A673 (cell line): ENCODE results near the gene SRPX2. TPM values are rescaled to one million over a fixed set of nuclear protein-coding genes. Genes with fewer than 3 reads are reported as not detected.

Experiments
- BruUV-seq: library from RNA; stranded (reverse); fragments of 400-500 nt; replicated peaks from 2 replicates; lab custom pipeline; 2021; lab: Mats Ljungman, UMichigan
- CTCF ChIA-PET: fragments of 300-600 bp; sonication (Branson Sonifier 250); formaldehyde crosslinking; loops from one replicate; lab custom pipeline; 2022; ENCODE audit warnings: antibody characterized with exemption; lab: Charles Lee
- POLR2A ChIA-PET: fragments of 300-600 bp; sonication (Branson Sonifier 250); formaldehyde crosslinking; loops from one replicate; lab custom pipeline; 2022; ENCODE audit warnings: antibody characterized with exemption; ENCODE audit not compliant: low non-redundant PET; lab: Charles Lee
- DNase-seq: peaks from one replicate; pipeline ENCODE4 v3.0.0-alpha.2; 2015; ENCODE audit warnings: low spot score
- H3K27ac ChIP-seq: fragments of 200-600 bp; sonication (generic); 2 replicates; pipeline ENCODE4 v1.5.1; 2016; ENCODE audit warnings: mixed run types, low read depth, mild to moderate bottlenecking, mixed read lengths, antibody characterized with exemption, low read length; ENCODE audit not compliant: poor library complexity, severe bottlenecking
- H3K27me3 ChIP-seq: fragments of 200-600 bp; sonication (generic); replicated peaks from 2 replicates; pipeline ENCODE4 v1.6.1; 2017; ENCODE audit warnings: mixed run types, low read depth, mild to moderate bottlenecking, mixed read lengths, antibody characterized with exemption, low read length; ENCODE audit not compliant: insufficient read depth, poor library complexity
- H3K36me3 ChIP-seq: fragments of 200-600 bp; sonication (generic); 2 replicates; pipeline ENCODE4 v1.6.1; 2016; ENCODE audit warnings: mixed run types, mild to moderate bottlenecking, mixed read lengths, antibody characterized with exemption, low read length; ENCODE audit not compliant: insufficient read depth, poor library complexity, severe bottlenecking
- H3K4me1 ChIP-seq: fragments of 200-600 bp; sonication (generic); 2 replicates; pipeline ENCODE4 v1.6.1; 2017; ENCODE audit warnings: mixed run types, mild to moderate bottlenecking, mixed read lengths, antibody characterized with exemption, low read length; ENCODE audit not compliant: insufficient read depth, poor library complexity, severe bottlenecking
- H3K4me3 ChIP-seq: fragments of 200-600 bp; sonication (generic); 2 replicates; pipeline ENCODE4 v1.5.1; 2016; ENCODE audit warnings: low read depth, mixed run types, mild to moderate bottlenecking, mixed read lengths, low read length; ENCODE audit not compliant: poor library complexity, severe bottlenecking
- H3K9me3 ChIP-seq: fragments of 200-600 bp; sonication (generic); 2 replicates; pipeline ENCODE4 v1.6.1; 2016; ENCODE audit warnings: mixed run types, low read depth, mild to moderate bottlenecking, mixed read lengths, antibody characterized with exemption, low read length; ENCODE audit not compliant: poor library complexity, severe bottlenecking
- EZH2 ChIP-seq: fragments of 200-600 bp; sonication (generic); IDR thresholded peaks from 2 replicates; pipeline ENCODE4 v1.6.1; 2017; ENCODE audit warnings: borderline replicate concordance, low read depth, mild to moderate bottlenecking, mixed read lengths, antibody characterized with exemption, low read length; ENCODE audit not compliant: poor library complexity, severe bottlenecking
- intact Hi-C: fragments of 100-400 bp; cut with micrococcal nuclease; formaldehyde crosslinking; loops from one replicate; pipeline ENCODE4 v1.10.0; 2022; ENCODE audit not compliant: unreplicated experiment
- total RNA-seq: library from RNA; stranded (reverse); gene quantifications from 2 replicates; pipeline ENCODE4 v1.2.3, GENCODE V29; 2021
- TF ChIP-seq, protein P1 (sequence below): fragments of 300-800, 200-600 bp; sonication (generic); conservative IDR thresholded peaks from 2 replicates; pipeline ENCODE4 v1.5.1; 2017; ENCODE audit warnings: low read depth, mild to moderate bottlenecking, antibody characterized with exemption, low read length, moderate library complexity, mixed read lengths

Gene SRPX2
- total RNA-seq, 1 experiment from 2014 or later, result 12.3 TPM

DNA sequence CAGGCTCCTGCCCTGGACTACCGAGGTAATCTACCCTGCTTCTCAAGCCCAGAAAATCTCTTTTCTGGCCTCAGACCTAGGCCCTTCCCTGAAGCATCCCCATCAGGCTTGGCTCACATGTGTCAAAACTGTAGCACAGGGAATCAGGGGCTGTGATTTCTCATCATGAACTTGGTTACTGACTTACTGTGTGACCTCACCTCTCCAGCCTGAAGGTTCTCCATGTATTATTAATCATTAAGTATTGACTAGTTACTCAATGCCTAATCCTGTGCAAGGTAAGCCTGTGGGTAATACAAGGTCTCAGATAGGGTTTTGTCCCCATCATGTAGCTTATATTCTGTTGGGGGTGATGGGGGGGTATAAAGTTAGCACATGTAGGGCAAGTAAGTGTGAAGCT, 6.8 kb downstream of the SRPX2 start:
- no peak overlapping the region for H3K4me3 ChIP-seq
- DNase-seq, result no peak
- H3K27ac ChIP-seq, result peak overlapping the region; percentile 75
- no peaks in the 10 kb centered on the region for H3K27me3 ChIP-seq
- intact Hi-C loops, result loop anchor here (10.0 kb wide), 1 partner anchor 64 kb away; no protein-coding TSS in a partner anchor
- ChIA-PET CTCF (no interaction called here), POLR2A (no interaction called here)
- no peaks in the 10 kb centered on the region for H3K9me3 ChIP-seq
- BruUV-seq, result no TSS peak
- TF ChIP-seq EZH2, result no peak
- TF ChIP-seq, protein P1, sequence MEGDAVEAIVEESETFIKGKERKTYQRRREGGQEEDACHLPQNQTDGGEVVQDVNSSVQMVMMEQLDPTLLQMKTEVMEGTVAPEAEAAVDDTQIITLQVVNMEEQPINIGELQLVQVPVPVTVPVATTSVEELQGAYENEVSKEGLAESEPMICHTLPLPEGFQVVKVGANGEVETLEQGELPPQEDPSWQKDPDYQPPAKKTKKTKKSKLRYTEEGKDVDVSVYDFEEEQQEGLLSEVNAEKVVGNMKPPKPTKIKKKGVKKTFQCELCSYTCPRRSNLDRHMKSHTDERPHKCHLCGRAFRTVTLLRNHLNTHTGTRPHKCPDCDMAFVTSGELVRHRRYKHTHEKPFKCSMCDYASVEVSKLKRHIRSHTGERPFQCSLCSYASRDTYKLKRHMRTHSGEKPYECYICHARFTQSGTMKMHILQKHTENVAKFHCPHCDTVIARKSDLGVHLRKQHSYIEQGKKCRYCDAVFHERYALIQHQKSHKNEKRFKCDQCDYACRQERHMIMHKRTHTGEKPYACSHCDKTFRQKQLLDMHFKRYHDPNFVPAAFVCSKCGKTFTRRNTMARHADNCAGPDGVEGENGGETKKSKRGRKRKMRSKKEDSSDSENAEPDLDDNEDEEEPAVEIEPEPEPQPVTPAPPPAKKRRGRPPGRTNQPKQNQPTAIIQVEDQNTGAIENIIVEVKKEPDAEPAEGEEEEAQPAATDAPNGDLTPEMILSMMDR, result no peak
- peaks cover 8% of the 10 kb centered on the region for H3K4me1 ChIP-seq
- no peaks in the 10 kb centered on the region for H3K36me3 ChIP-seq

DNA sequence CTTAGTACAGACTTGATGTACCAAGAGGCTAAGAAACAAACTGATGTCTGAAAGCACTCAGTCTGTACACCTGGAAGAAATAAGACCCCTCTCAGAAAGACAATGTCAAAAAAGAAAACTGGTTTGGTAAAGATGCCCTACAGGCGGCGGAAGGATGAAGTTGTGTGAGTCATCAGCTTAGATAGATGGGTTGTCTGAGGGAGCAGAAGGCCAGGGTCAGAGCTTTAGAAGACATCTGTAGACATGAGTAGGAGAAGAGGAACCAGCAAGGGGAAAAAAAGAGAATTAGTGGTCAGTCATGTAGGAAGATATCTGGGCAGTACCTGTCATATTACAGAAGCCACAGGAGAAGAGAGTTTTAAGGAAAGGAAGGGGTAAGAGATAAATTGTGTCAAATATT, 8.3 kb downstream of the SRPX2 start:
- Histone ChIP-seq H3K27ac (no peak overlapping the region), H3K36me3 (no peaks in the 10 kb centered on the region), H3K9me3 (no peaks in the 10 kb centered on the region), H3K4me1 (peaks cover 8% of the 10 kb centered on the region), H3K4me3 (no peak overlapping the region), H3K27me3 (no peaks in the 10 kb centered on the region)
- POLR2A ChIA-PET, result interaction anchor here (0.5 kb wide), 1 partner anchor 65 kb away, joined by 5 read pairs; no protein-coding TSS in a partner anchor
- no peak for DNase-seq
- intact Hi-C loops, result loop anchor here (10.0 kb wide), 1 partner anchor 63 kb away; no protein-coding TSS in a partner anchor
- no TSS peak for BruUV-seq
- CTCF ChIA-PET, result interaction anchor here (0.6 kb wide), 1 partner anchor 19 kb away, joined by 7 read pairs; no protein-coding TSS in a partner anchor
- TF ChIP-seq, protein P1, result no peak
- no peak for TF ChIP-seq EZH2

DNA sequence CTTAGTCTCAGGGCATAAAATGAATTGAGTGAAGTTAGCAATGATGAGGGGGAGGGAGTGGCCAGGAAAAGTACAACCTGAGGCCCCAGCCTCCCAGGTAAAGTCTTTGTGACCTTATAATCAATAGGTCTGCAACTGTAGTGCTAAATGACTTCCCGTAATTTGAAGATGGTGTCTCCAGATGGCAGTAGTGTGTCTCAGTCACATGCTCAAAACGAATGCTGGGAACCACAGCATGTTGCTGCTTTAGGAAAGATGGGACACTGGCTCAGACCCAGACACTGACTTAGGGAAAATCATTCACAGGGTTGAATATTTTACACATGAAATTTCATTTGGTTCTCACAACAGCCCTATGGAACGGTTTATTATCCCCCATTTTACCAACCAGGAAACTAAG, 10.3 kb downstream of the SRPX2 start:
- H3K27ac ChIP-seq, result no peak overlapping the region

More for the DNA sequence above, 10.3 kb downstream of the SRPX2 start:
- Histone ChIP-seq H3K27me3 (no peaks in the 10 kb centered on the region), H3K4me3 (no peak overlapping the region), H3K4me1 (no peaks in the 10 kb centered on the region), H3K9me3 (no peaks in the 10 kb centered on the region), H3K36me3 (no peaks in the 10 kb centered on the region)
- no TSS peak for BruUV-seq
- ChIA-PET POLR2A (no interaction called here), CTCF (no interaction called here)
- peak; percentile 44 for DNase-seq
- TF ChIP-seq, protein P1, result peak; percentile 54
- no peak for TF ChIP-seq EZH2
- intact Hi-C loops, result loop anchor here (10.0 kb wide), 1 partner anchor 61 kb away; no protein-coding TSS in a partner anchor
